ENCODE measurements around the gene HOXB2. TPM values are rescaled to one million over a fixed set of nuclear protein-coding genes. Genes with fewer than 3 reads are reported as not detected.

Gene HOXB2
- total and polyA plus RNA-seq, 2 donors (not counting 1 experiment from before 2014, with no cell fraction given), result 6.1 to 9.2 TPM

DNA sequence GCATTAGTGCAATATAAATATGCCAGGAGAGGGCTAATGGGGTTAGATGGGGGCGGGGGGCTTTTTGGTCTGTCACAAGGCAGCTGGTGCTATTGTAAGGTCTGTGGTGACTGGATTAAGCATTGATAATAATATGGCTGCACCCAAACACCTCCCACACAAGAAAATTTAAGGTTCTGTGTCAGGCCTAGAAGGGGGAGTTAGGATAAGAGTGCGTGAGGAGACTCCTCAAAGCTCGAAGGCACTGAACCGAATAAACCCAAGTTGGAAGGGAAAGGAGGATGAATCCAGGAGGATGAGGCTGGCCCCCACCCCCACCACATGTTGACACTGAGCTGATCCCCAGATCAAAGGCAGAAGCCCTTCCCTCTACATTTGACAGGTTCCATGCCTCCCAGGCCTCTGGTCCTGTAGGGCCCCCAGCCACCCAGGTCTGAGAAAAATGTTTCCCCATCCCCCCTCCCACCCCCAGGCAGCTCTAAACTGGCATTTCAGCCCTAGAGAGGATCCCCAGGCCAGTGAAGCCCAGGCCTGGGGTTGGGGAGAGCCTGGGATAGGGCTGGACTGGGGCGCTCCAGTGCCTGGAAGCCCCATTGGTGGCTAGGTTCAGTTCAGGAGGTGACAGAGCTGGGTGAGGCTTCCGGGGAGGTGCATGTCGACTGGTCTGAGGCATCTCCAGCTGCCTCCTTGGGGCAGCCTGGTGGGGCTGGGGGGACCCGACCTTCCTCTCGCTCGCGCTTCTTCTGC, 15.8 kb downstream of the HOXB2 start:
- Mint-ChIP-seq H3K9me3 (ENCODE audit: insufficient read depth) (no peaks in the 10 kb centered on the region), H3K4me1 (no peaks in the 10 kb centered on the region), H3K27me3 (peaks cover 34% of the 10 kb centered on the region), H3K27ac (no peak overlapping the region), H3K4me3 (no peak overlapping the region)
- POLR2A ChIA-PET, result interaction anchor here (0.7 kb wide), 1 partner anchor 74 kb away, joined by 3 read pairs; no protein-coding TSS in a partner anchor
- 96% methylated on average over 8 of the region's 11 CpGs for WGBS (ENCODE audit: insufficient coverage)
- DNase-seq, result no peak
- no peaks in the 10 kb centered on the region for H3K79me2 ChIP-seq (ENCODE audit: control insufficient read depth, insufficient read depth, low read length)
- H3K27ac ChIP-seq (ENCODE audit: low read length in 2 of 2), result no peak overlapping the region
- TF ChIP-seq, protein P1, sequence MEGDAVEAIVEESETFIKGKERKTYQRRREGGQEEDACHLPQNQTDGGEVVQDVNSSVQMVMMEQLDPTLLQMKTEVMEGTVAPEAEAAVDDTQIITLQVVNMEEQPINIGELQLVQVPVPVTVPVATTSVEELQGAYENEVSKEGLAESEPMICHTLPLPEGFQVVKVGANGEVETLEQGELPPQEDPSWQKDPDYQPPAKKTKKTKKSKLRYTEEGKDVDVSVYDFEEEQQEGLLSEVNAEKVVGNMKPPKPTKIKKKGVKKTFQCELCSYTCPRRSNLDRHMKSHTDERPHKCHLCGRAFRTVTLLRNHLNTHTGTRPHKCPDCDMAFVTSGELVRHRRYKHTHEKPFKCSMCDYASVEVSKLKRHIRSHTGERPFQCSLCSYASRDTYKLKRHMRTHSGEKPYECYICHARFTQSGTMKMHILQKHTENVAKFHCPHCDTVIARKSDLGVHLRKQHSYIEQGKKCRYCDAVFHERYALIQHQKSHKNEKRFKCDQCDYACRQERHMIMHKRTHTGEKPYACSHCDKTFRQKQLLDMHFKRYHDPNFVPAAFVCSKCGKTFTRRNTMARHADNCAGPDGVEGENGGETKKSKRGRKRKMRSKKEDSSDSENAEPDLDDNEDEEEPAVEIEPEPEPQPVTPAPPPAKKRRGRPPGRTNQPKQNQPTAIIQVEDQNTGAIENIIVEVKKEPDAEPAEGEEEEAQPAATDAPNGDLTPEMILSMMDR (IDR thresholded peaks at IDR 0.05), result no peak
- no peak for TF ChIP-seq EZH2 (IDR thresholded peaks at IDR 0.05; ENCODE audit: borderline replicate concordance, insufficient read depth, low read depth, low read length, poor library complexity, severe bottlenecking)
- no peaks in the 10 kb centered on the region for H4K20me1 ChIP-seq (ENCODE audit: control insufficient read depth, insufficient read depth, low read length, poor library complexity, severe bottlenecking)
- no peak overlapping the region for H3K9ac ChIP-seq (ENCODE audit: low read length)
- H3K36me3 ChIP-seq (replicated peaks in 1 of 2; ENCODE audit: control extremely low read depth in 1 of 2, control insufficient read depth in 1 of 2, extremely low read depth in 1 of 2, insufficient read depth in 2 of 2, low read length in 1 of 2), result no peaks in the 10 kb centered on the region
- no peak for ATAC-seq (ENCODE audit: low read depth)
- no peak overlapping the region for H3K4me2 ChIP-seq (replicated peaks; ENCODE audit: low read depth, low read length, poor library complexity, severe bottlenecking)
- H3K27me3 ChIP-seq (replicated peaks in 1 of 4; ENCODE audit: control extremely low read depth in 1 of 4, control insufficient read depth in 3 of 4, insufficient read depth in 4 of 4, low read length in 3 of 4), result peaks cover 0 to 28% (median 16%) of the 10 kb centered on the region in 4 experiments
- H3K4me1 ChIP-seq (ENCODE audit: control insufficient read depth in 2 of 2, insufficient read depth in 2 of 2, low read length in 2 of 2), result peaks cover 8 to 11% of the 10 kb centered on the region in 2 donors
- H2AFZ ChIP-seq (ENCODE audit: insufficient read depth, low read depth, low read length, poor library complexity, severe bottlenecking), result no peak overlapping the region
- H3K4me3 ChIP-seq (ENCODE audit: control extremely low read depth in 1 of 5, extremely low read depth in 1 of 5, insufficient read depth in 1 of 5, low read depth in 2 of 5, low read length in 4 of 5), result no peak overlapping the region
- CTCF ChIA-PET, result no interaction called here
- H3K9me3 ChIP-seq (ENCODE audit: control extremely low read depth in 1 of 3, control insufficient read depth in 2 of 3, insufficient read depth in 1 of 3, low read length in 2 of 3), result no peaks in the 10 kb centered on the region
- intact Hi-C loops (cut with micrococcal nuclease), result no loop called here

DNA sequence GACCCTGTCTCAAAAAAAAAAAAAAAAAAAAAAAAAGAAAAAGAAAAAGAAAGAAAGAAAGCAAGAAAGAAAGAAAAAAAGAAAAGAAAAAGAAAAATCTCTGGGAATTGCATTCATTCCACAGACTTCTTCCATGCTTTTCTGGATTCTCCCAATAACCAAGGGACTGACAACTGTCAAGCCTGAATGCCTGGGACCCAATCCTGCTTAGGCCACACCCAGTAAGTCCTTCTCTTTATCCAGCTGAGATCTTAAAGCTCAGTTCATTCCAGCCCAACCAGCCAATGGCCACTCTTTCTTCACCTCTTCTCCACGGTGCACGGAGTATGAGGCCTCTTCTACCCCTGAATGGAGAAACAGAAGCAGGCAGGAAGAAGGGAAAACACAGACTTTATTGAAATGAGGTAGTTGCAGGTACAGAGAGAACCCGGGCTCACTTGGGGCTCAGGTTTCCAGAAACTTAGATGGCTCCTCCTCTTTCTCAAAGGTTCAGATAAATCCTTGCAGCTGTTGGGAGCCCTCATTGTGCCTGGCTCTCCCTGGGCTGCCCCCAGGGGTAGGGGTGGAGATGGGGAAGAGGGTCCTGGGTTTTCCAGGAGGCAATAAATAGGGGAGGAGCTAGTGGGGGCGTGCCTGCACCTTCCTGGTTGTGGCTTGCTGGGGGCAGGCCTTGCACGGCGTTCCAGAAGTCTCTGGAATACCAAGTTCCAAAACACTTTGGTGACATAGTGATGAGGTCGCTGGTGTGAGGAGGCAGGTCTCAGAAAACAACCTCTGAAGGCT, 16.6 kb downstream of the HOXB2 start:
- Histone ChIP-seq H3K9me3 (ENCODE audit: control extremely low read depth in 1 of 3, control insufficient read depth in 2 of 3, insufficient read depth in 1 of 3, low read length in 2 of 3) (no peaks in the 10 kb centered on the region), H3K4me1 (ENCODE audit: control insufficient read depth in 2 of 2, insufficient read depth in 2 of 2, low read length in 2 of 2) (peaks cover 8 to 11% of the 10 kb centered on the region in 2 donors), H3K79me2 (ENCODE audit: control insufficient read depth, insufficient read depth, low read length) (no peaks in the 10 kb centered on the region), H3K9ac (ENCODE audit: low read length) (no peak overlapping the region), H3K27ac (ENCODE audit: low read length in 2 of 2) (no peak overlapping the region), H3K36me3 (replicated peaks in 1 of 2; ENCODE audit: control extremely low read depth in 1 of 2, control insufficient read depth in 1 of 2, extremely low read depth in 1 of 2, insufficient read depth in 2 of 2, low read length in 1 of 2) (no peaks in the 10 kb centered on the region), H3K4me2 (replicated peaks; ENCODE audit: low read depth, low read length, poor library complexity, severe bottlenecking) (no peak overlapping the region), H4K20me1 (ENCODE audit: control insufficient read depth, insufficient read depth, low read length, poor library complexity, severe bottlenecking) (no peaks in the 10 kb centered on the region), H2AFZ (ENCODE audit: insufficient read depth, low read depth, low read length, poor library complexity, severe bottlenecking) (no peak overlapping the region), H3K4me3 (ENCODE audit: control extremely low read depth in 1 of 5, extremely low read depth in 1 of 5, insufficient read depth in 1 of 5, low read depth in 2 of 5, low read length in 4 of 5) (no peak overlapping the region), H3K27me3 (replicated peaks in 1 of 4; ENCODE audit: control extremely low read depth in 1 of 4, control insufficient read depth in 3 of 4, insufficient read depth in 4 of 4, low read length in 3 of 4) (peaks cover 0 to 28% (median 19%) of the 10 kb centered on the region in 4 experiments)
- Mint-ChIP-seq H3K4me3 (no peak overlapping the region), H3K27me3 (peaks cover 38% of the 10 kb centered on the region), H3K9me3 (ENCODE audit: insufficient read depth) (no peaks in the 10 kb centered on the region), H3K4me1 (no peaks in the 10 kb centered on the region), H3K27ac (no peak overlapping the region)
- WGBS (ENCODE audit: insufficient coverage), result 84% methylated on average over 5 of the region's 7 CpGs
- no peak for DNase-seq
- ATAC-seq (ENCODE audit: low read depth), result no peak
- ChIA-PET CTCF (no interaction called here), POLR2A (no interaction called here)
- no peak for TF ChIP-seq EZH2 (IDR thresholded peaks at IDR 0.05; ENCODE audit: borderline replicate concordance, insufficient read depth, low read depth, low read length, poor library complexity, severe bottlenecking)
- TF ChIP-seq, protein P1 (IDR thresholded peaks at IDR 0.05), result no peak
- intact Hi-C loops (cut with micrococcal nuclease), result no loop called here
